T-helper 2 cell treated with Interferon-gamma antibody and Interleukin-4, amounts not matched to agents 5 μg/mL and 100 μg/mL, for 36 hours (primary cell): ENCODE measurements around the gene KAZN.

Experiments used
- DNase-seq: peaks from one replicate; pipeline ENCODE4 v3.0.0; 2021; ENCODE audit warnings: low spot score
- H3K27ac Mint-ChIP-seq: one replicate; pipeline ENCODE4 v1.8.0; 2021; ENCODE audit warnings: mild to moderate bottlenecking, mixed read lengths
- H3K27me3 Mint-ChIP-seq: one replicate; pipeline ENCODE4 v1.8.0; 2021; ENCODE audit warnings: low read depth, mixed read lengths
- H3K36me3 Mint-ChIP-seq: one replicate; pipeline ENCODE4 v1.8.0; 2021; ENCODE audit warnings: low read depth, mixed read lengths
- H3K4me1 Mint-ChIP-seq: one replicate; pipeline ENCODE4 v1.8.0; 2021; ENCODE audit warnings: low read depth, mixed read lengths
- H3K4me3 Mint-ChIP-seq: one replicate; pipeline ENCODE4 v1.8.0; 2022; ENCODE audit warnings: mild to moderate bottlenecking, moderate library complexity, mixed read lengths
- H3K9me3 Mint-ChIP-seq: one replicate; pipeline ENCODE4 v1.8.0; 2021; ENCODE audit warnings: mixed read lengths

KAZN gene

GRCh38 chr1:14739082-14739832 lies 140.8 kb downstream of the KAZN start:
- Mint-ChIP-seq H3K27me3 (peaks cover 28% of the 10 kb centered on the region), H3K9me3 (no peaks in the 10 kb centered on the region), H3K4me3 (no peak overlapping the region), H3K4me1 (no peaks in the 10 kb centered on the region), H3K27ac (no peak overlapping the region), H3K36me3 (no peaks in the 10 kb centered on the region)
- DNase-seq: no peak

- Mint-ChIP-seq H3K4me3 (no peak overlapping the region), H3K36me3 (no peaks in the 10 kb centered on the region), H3K27me3 (peaks cover 28% of the 10 kb centered on the region), H3K4me1 (no peaks in the 10 kb centered on the region), H3K9me3 (no peaks in the 10 kb centered on the region), H3K27ac (no peak overlapping the region)
- no peak for DNase-seq
Observed at GRCh38 chr1:14740016-14740415, 141.5 kb downstream of the KAZN start.

- Mint-ChIP-seq H3K36me3 (no peaks in the 10 kb centered on the region), H3K4me3 (no peak overlapping the region), H3K9me3 (no peaks in the 10 kb centered on the region), H3K4me1 (no peaks in the 10 kb centered on the region), H3K27ac (no peak overlapping the region), H3K27me3 (peaks cover 22% of the 10 kb centered on the region)
- no peak for DNase-seq
Observed at GRCh38 chr1:14741082-14741481, 142.6 kb downstream of the KAZN start.

- Mint-ChIP-seq H3K27ac (no peak overlapping the region), H3K9me3 (no peaks in the 10 kb centered on the region), H3K36me3 (no peaks in the 10 kb centered on the region), H3K27me3 (peaks cover 22% of the 10 kb centered on the region), H3K4me1 (no peaks in the 10 kb centered on the region), H3K4me3 (no peak overlapping the region)
- no peak for DNase-seq
Observed at GRCh38 chr1:14741532-14741931, 143.0 kb downstream of the KAZN start.

- DNase-seq: no peak
- H3K4me3 Mint-ChIP-seq: no peak overlapping the region
- H3K27ac Mint-ChIP-seq: no peak overlapping the region
- H3K27me3 Mint-ChIP-seq: peaks cover 16% of the 10 kb centered on the region
- no peaks in the 10 kb centered on the region for H3K4me1 Mint-ChIP-seq
- H3K36me3 Mint-ChIP-seq: no peaks in the 10 kb centered on the region
- no peaks in the 10 kb centered on the region for H3K9me3 Mint-ChIP-seq
Observed at GRCh38 chr1:14742181-14742980, 143.9 kb downstream of the KAZN start.

GRCh38 chr1:14743368-14743767 lies 144.9 kb downstream of the KAZN start:
- DNase-seq: no peak
- no peak overlapping the region for H3K4me3 Mint-ChIP-seq
- H3K27ac Mint-ChIP-seq: no peak overlapping the region
- no peaks in the 10 kb centered on the region for H3K9me3 Mint-ChIP-seq
- peaks cover 16% of the 10 kb centered on the region for H3K27me3 Mint-ChIP-seq
- H3K36me3 Mint-ChIP-seq: no peaks in the 10 kb centered on the region
- H3K4me1 Mint-ChIP-seq: no peaks in the 10 kb centered on the region

- DNase-seq: no peak
- H3K27me3 Mint-ChIP-seq: peaks cover 10% of the 10 kb centered on the region
- no peaks in the 10 kb centered on the region for H3K9me3 Mint-ChIP-seq
- no peaks in the 10 kb centered on the region for H3K36me3 Mint-ChIP-seq
- no peak overlapping the region for H3K27ac Mint-ChIP-seq
- no peak overlapping the region for H3K4me3 Mint-ChIP-seq
- no peaks in the 10 kb centered on the region for H3K4me1 Mint-ChIP-seq
Observed at GRCh38 chr1:14745001-14745720, 146.7 kb downstream of the KAZN start.

GRCh38 chr1:14745789-14746188 lies 147.3 kb downstream of the KAZN start:
- Mint-ChIP-seq H3K4me1 (no peaks in the 10 kb centered on the region), H3K9me3 (no peaks in the 10 kb centered on the region), H3K4me3 (no peak overlapping the region), H3K36me3 (no peaks in the 10 kb centered on the region), H3K27me3 (peaks cover 5% of the 10 kb centered on the region), H3K27ac (no peak overlapping the region)
- no peak for DNase-seq

GRCh38 chr1:14746393-14746792 lies 147.9 kb downstream of the KAZN start:
- Mint-ChIP-seq H3K4me1 (no peaks in the 10 kb centered on the region), H3K27ac (no peak overlapping the region), H3K36me3 (no peaks in the 10 kb centered on the region), H3K27me3 (no peaks in the 10 kb centered on the region), H3K9me3 (no peaks in the 10 kb centered on the region), H3K4me3 (no peak overlapping the region)
- no peak for DNase-seq

- no peak overlapping the region for H3K27ac Mint-ChIP-seq
- H3K9me3 Mint-ChIP-seq: no peaks in the 10 kb centered on the region
- H3K4me3 Mint-ChIP-seq: no peak overlapping the region
- DNase-seq: no peak
- H3K27me3 Mint-ChIP-seq: no peaks in the 10 kb centered on the region
- H3K36me3 Mint-ChIP-seq: no peaks in the 10 kb centered on the region
- no peaks in the 10 kb centered on the region for H3K4me1 Mint-ChIP-seq
Observed at GRCh38 chr1:14748151-14748550, 149.7 kb downstream of the KAZN start.

- no peaks in the 10 kb centered on the region for H3K4me1 Mint-ChIP-seq
- H3K9me3 Mint-ChIP-seq: no peaks in the 10 kb centered on the region
- H3K4me3 Mint-ChIP-seq: no peak overlapping the region
- no peak overlapping the region for H3K27ac Mint-ChIP-seq
- H3K36me3 Mint-ChIP-seq: no peaks in the 10 kb centered on the region
- H3K27me3 Mint-ChIP-seq: no peaks in the 10 kb centered on the region
- no peak for DNase-seq
Observed at GRCh38 chr1:14748977-14749376, 150.5 kb downstream of the KAZN start.

GRCh38 chr1:14750490-14750889 lies 152.0 kb downstream of the KAZN start:
- H3K36me3 Mint-ChIP-seq: no peaks in the 10 kb centered on the region
- no peak overlapping the region for H3K27ac Mint-ChIP-seq
- H3K4me3 Mint-ChIP-seq: no peak overlapping the region
- no peak for DNase-seq
- no peaks in the 10 kb centered on the region for H3K4me1 Mint-ChIP-seq
- no peaks in the 10 kb centered on the region for H3K9me3 Mint-ChIP-seq
- H3K27me3 Mint-ChIP-seq: no peaks in the 10 kb centered on the region

- H3K9me3 Mint-ChIP-seq: no peaks in the 10 kb centered on the region
- H3K27ac Mint-ChIP-seq: no peak overlapping the region
- no peak overlapping the region for H3K4me3 Mint-ChIP-seq
- H3K27me3 Mint-ChIP-seq: no peaks in the 10 kb centered on the region
- no peaks in the 10 kb centered on the region for H3K36me3 Mint-ChIP-seq
- H3K4me1 Mint-ChIP-seq: no peaks in the 10 kb centered on the region
- no peak for DNase-seq
Observed at GRCh38 chr1:14755518-14756252, 157.2 kb downstream of the KAZN start.
